GM19025 (cell line): ENCODE data around the gene KICS2.

Experiments used
- ATAC-seq: cut with Tn5 transposase; IDR thresholded peaks from one replicate; pipeline ENCODE4 v1.9.1; 2021; ENCODE audit warnings: mild to moderate bottlenecking, low read depth, moderate library complexity; ENCODE audit not compliant: unreplicated experiment

The KICS2 gene

DNA sequence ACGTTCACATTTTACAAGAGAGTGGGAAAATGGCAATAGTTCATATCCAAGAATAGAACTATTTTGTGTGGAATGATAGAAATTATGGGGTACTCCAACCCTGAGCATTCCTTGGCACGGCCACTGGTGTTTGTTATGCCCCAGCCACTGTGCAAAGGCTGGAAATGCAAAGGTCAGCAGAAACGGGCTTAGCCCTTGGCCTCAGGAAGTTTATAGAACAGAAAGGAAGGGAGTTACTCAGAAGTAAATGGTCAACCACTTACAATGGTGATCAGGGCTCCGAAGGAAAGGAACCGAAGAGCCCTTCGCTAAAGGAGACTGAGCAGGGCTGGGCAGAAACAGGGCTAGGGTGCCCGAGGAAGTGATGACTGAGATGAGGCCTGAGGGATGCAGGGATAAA lies 45.1 kb downstream of the KICS2 start:
- no peak for ATAC-seq

DNA sequence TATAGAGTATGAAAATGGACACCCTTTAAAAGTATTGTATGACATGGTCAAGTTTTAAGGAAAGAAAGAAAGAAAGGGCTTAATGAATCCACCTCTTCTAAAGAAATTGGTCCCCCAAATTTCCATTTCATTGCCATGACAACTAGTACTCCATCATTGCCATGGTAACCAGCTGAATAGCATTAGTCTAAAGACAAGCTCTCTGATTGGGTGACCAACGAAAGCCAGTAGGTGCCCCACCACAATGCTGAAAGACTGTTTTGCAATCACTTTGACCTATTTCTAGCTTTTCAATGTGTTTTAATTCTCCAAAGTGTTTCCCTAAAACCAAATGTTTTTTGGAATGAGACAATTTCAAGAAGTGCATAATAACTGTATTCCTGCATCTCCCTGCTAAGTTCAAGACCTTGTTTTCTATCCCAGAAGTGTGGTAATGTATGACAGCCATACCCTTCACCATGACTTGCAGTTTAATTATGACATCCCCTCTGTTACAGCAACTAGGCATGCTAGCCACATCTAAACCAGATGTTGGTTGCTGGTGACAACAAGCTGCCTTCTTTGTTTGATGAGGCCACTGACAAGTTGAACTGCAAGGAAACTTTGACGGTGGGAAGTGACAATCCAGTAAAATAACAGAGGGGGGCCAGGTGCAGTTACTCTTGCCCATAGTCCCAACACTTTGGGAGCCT lies 46.7 kb downstream of the KICS2 start:
- no peak for ATAC-seq

DNA sequence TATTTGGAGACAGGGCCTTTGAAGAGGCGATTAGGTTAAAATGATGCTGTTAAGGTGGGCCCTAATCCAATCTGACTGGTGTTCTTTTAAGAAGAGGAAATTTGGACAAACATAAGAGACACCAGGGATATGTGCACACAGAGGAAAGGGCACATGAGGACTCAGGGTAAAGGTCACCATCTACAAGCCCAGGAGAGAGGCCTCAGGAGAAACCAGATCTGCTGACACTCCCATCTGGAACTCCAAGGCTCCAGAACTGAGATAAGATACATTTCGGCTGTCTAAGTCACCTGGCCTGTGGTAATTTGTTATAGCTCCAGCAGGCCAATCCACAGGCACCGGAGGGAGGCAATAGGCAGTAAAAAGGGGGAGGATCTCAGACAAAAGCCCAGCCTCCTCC lies 48.6 kb downstream of the KICS2 start:
- no peak for ATAC-seq
